ENCODE results near the gene GKN2.

GKN2 gene

DNA sequence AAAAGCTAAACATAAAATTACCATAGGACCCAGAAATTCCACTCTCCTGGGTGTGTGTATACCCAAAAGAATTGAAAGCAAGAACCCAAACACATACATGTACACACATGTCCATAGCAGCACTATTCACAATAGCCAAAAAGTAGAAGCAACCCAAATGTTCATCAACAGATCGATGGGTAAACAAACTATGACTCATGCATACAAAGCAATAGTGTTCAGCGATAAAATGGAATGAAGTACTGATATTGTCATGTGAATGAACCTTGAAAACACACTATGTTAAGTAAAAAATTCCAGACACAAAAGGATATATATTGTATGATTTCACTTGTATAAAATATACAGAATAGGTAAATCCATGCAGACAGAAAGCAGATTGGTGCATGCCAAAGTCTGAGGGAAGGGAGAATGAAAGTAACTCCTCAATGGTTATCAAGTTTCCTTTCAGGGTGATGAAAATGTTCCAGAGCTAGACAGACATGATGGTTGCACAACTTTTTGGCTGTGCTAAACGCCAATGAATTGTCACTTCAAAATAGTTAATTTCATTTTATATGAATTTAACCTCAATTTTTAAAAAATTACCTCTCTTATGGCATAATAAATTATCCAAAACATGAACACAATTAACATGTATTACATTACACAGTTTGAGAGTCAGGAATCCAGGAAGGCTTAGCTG, 35.5 kb downstream of the GKN2 start:
- Histone ChIP-seq H3K9me3 (ENCODE audit: control insufficient read depth, low read depth, low read length) (no peaks in the 10 kb centered on the region), H3K9ac (ENCODE audit: low read length) (no peak overlapping the region), H3K27ac (ENCODE audit: low read length) (no peak overlapping the region), H3K4me1 (ENCODE audit: control insufficient read depth, low read depth, low read length) (no peaks in the 10 kb centered on the region), H3K4me3 (ENCODE audit: low read length) (no peak overlapping the region), H3K27me3 (ENCODE audit: control insufficient read depth, insufficient read depth, low read length) (no peaks in the 10 kb centered on the region), H3K36me3 (ENCODE audit: control insufficient read depth, low read depth, low read length) (no peaks in the 10 kb centered on the region)

DNA sequence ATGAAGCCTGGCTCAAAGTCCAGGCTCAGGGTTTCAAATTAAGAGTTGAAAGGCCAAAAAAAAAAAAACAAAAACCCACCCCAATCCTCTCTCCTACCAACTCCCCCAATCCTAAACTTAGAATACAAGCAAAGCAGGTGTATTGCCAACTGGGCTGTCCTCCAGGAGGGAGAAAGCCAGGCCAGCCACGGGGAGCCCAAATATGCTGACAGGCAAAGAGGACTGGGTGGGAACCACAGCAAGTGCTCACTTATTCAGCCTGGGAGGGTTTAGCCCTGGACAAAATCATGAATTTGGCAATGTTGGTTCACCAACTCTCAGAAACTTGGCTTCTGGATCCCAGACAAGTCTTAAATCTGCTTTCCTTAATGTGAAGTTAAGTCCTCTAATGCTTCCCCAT, 36.5 kb downstream of the GKN2 start:
- Histone ChIP-seq H3K36me3 (ENCODE audit: control insufficient read depth, low read depth, low read length) (no peaks in the 10 kb centered on the region), H3K9me3 (ENCODE audit: control insufficient read depth, low read depth, low read length) (no peaks in the 10 kb centered on the region), H3K27me3 (ENCODE audit: control insufficient read depth, insufficient read depth, low read length) (no peaks in the 10 kb centered on the region), H3K4me1 (ENCODE audit: control insufficient read depth, low read depth, low read length) (peaks cover 6% of the 10 kb centered on the region), H3K9ac (ENCODE audit: low read length) (no peak overlapping the region), H3K27ac (ENCODE audit: low read length) (no peak overlapping the region), H3K4me3 (ENCODE audit: low read length) (no peak overlapping the region)

DNA sequence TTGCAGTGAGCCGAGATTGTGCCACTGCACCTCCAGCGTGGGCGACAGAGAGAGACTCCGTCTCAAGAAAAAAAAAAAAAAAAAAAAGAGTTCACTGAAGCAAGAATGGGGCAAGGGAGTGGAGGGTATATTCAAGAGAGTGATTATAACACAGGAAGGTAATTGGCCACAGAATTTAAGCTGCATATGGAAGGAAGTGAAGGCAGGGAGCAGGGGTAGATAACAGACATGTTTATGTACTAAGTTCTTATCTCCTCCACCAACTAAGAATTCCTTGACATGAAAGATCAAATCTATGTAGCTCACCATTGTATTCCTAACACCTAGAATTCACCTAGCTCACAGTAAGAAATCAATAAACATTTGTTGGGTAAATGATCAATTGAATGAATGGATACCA, 37.3 kb downstream of the GKN2 start:
- no peaks in the 10 kb centered on the region for H3K36me3 ChIP-seq (ENCODE audit: control insufficient read depth, low read depth, low read length)
- H3K27me3 ChIP-seq (ENCODE audit: control insufficient read depth, insufficient read depth, low read length) = no peaks in the 10 kb centered on the region
- no peak overlapping the region for H3K4me3 ChIP-seq (ENCODE audit: low read length)
- H3K4me1 ChIP-seq (ENCODE audit: control insufficient read depth, low read depth, low read length) = peaks cover 12% of the 10 kb centered on the region
- H3K9me3 ChIP-seq (ENCODE audit: control insufficient read depth, low read depth, low read length) = no peaks in the 10 kb centered on the region
- H3K27ac ChIP-seq (ENCODE audit: low read length) = no peak overlapping the region
- H3K9ac ChIP-seq (ENCODE audit: low read length) = no peak overlapping the region

DNA sequence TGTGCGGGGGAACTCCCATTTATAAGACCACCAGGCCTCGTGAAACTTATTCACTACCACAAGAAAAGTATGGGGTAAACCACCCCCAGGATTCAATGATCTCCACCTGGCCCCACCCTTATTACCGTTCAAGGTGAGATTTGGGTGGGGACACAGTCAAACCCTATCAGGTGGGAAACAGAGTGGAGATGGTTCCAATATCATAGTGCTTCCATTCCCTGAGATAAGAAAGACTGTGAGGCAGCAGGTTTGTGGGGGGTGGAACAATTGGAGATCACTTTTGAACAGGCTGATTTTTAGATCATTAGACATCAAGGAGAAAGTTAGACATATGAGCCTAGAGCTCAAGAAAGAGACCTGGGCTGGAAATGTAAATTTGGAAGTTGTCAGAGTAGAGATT, 39.3 kb downstream of the GKN2 start:
- no peaks in the 10 kb centered on the region for H3K9me3 ChIP-seq (ENCODE audit: control insufficient read depth, low read depth, low read length)
- no peak overlapping the region for H3K9ac ChIP-seq (ENCODE audit: low read length)
- no peak overlapping the region for H3K27ac ChIP-seq (ENCODE audit: low read length)
- H3K4me1 ChIP-seq (ENCODE audit: control insufficient read depth, low read depth, low read length) = peaks cover 14% of the 10 kb centered on the region
- no peaks in the 10 kb centered on the region for H3K27me3 ChIP-seq (ENCODE audit: control insufficient read depth, insufficient read depth, low read length)
- H3K4me3 ChIP-seq (ENCODE audit: low read length) = no peak overlapping the region
- H3K36me3 ChIP-seq (ENCODE audit: control insufficient read depth, low read depth, low read length) = no peaks in the 10 kb centered on the region

DNA sequence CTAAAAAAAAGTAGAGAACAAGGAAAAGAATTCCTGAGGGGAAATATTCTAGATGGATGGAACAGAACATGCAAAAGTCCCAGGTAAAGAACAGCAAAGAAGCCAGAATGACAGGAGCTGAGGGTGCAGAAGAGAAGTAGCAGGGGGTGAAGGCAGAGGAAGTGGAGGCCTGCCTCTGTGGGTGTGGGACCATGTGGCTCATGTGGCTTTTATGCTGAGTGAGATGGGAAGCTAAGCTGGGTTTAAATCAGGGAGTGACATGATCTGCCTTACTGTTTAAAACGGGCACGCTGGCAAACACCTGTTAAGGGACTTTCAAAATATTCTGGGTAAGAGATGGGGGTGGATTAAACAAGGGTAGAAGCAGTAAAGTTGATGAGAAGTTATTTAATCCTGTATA, 40.0 kb downstream of the GKN2 start:
- H3K27ac ChIP-seq (ENCODE audit: low read length) = no peak overlapping the region
- H3K27me3 ChIP-seq (ENCODE audit: control insufficient read depth, insufficient read depth, low read length) = no peaks in the 10 kb centered on the region
- H3K36me3 ChIP-seq (ENCODE audit: control insufficient read depth, low read depth, low read length) = no peaks in the 10 kb centered on the region
- H3K4me1 ChIP-seq (ENCODE audit: control insufficient read depth, low read depth, low read length) = peaks cover 14% of the 10 kb centered on the region
- H3K4me3 ChIP-seq (ENCODE audit: low read length) = no peak overlapping the region
- no peaks in the 10 kb centered on the region for H3K9me3 ChIP-seq (ENCODE audit: control insufficient read depth, low read depth, low read length)
- no peak overlapping the region for H3K9ac ChIP-seq (ENCODE audit: low read length)

DNA sequence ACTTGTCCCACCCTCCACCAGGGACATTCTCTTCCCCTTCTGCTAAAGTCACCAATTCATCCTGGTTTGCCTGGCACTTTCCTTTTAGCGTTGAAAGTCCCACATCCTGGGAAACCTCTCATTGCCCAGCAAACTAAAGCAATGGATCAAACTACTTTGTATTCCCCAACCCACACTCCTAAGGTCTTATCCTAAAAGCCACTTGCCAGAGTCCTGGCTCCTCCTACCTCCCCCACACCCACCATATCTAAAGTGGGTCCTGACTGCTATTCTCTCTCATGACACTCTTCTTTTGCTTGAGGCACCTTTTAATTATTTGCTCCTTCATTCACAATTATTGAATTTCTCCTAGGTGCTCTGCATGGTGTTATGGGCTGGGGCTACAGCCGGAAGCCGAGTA, 40.6 kb downstream of the GKN2 start:
- peaks cover 14% of the 10 kb centered on the region for H3K4me1 ChIP-seq (ENCODE audit: control insufficient read depth, low read depth, low read length)
- no peaks in the 10 kb centered on the region for H3K27me3 ChIP-seq (ENCODE audit: control insufficient read depth, insufficient read depth, low read length)
- no peak overlapping the region for H3K9ac ChIP-seq (ENCODE audit: low read length)
- no peaks in the 10 kb centered on the region for H3K36me3 ChIP-seq (ENCODE audit: control insufficient read depth, low read depth, low read length)
- H3K9me3 ChIP-seq (ENCODE audit: control insufficient read depth, low read depth, low read length) = no peaks in the 10 kb centered on the region
- H3K27ac ChIP-seq (ENCODE audit: low read length) = no peak overlapping the region
- no peak overlapping the region for H3K4me3 ChIP-seq (ENCODE audit: low read length)

DNA sequence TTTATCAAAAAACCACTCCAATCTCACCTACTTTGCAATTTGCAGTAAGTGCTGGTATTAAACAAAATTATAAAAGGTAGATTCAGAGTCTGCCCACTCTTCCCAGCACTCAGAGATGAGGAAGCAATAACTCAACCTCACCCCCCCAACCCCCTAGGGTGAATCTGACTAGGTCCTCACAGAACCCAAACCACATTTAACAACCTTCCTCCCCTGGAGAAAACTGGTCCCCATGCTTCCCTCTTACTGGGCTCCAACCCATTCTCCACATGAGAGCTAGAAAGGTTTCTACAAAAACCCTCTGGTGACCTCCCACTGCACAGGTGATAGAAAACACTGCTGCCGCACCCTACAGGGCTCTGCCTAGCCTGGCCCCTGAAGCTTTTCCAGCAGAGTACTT, 41.0 kb downstream of the GKN2 start:
- Histone ChIP-seq H3K4me1 (ENCODE audit: control insufficient read depth, low read depth, low read length) (peaks cover 14% of the 10 kb centered on the region), H3K36me3 (ENCODE audit: control insufficient read depth, low read depth, low read length) (no peaks in the 10 kb centered on the region), H3K9me3 (ENCODE audit: control insufficient read depth, low read depth, low read length) (no peaks in the 10 kb centered on the region), H3K9ac (ENCODE audit: low read length) (no peak overlapping the region), H3K4me3 (ENCODE audit: low read length) (no peak overlapping the region), H3K27me3 (ENCODE audit: control insufficient read depth, insufficient read depth, low read length) (no peaks in the 10 kb centered on the region), H3K27ac (ENCODE audit: low read length) (no peak overlapping the region)

DNA sequence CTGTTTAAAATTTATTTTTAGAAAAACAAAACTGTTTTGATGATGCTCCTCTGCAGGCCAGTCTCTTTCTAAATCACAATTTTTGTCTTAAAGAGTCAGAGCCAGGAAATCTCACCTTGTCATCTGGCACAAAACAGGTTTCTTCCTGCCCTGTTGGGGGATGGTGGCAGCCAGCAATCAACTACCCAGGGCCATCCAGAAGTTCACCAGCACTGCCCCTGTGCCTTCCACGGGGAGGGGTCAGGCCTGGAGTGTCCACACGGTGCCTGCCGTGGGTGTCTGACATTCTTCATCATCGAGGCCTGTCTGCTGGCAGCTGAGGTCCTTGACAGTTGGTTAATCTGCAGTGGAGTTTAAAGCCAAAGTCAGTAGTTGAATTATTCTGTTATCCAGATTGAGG, 41.4 kb downstream of the GKN2 start:
- Histone ChIP-seq H3K4me3 (ENCODE audit: low read length) (no peak overlapping the region), H3K27me3 (ENCODE audit: control insufficient read depth, insufficient read depth, low read length) (no peaks in the 10 kb centered on the region), H3K9ac (ENCODE audit: low read length) (no peak overlapping the region), H3K27ac (ENCODE audit: low read length) (no peak overlapping the region), H3K4me1 (ENCODE audit: control insufficient read depth, low read depth, low read length) (peaks cover 14% of the 10 kb centered on the region), H3K9me3 (ENCODE audit: control insufficient read depth, low read depth, low read length) (no peaks in the 10 kb centered on the region), H3K36me3 (ENCODE audit: control insufficient read depth, low read depth, low read length) (no peaks in the 10 kb centered on the region)

DNA sequence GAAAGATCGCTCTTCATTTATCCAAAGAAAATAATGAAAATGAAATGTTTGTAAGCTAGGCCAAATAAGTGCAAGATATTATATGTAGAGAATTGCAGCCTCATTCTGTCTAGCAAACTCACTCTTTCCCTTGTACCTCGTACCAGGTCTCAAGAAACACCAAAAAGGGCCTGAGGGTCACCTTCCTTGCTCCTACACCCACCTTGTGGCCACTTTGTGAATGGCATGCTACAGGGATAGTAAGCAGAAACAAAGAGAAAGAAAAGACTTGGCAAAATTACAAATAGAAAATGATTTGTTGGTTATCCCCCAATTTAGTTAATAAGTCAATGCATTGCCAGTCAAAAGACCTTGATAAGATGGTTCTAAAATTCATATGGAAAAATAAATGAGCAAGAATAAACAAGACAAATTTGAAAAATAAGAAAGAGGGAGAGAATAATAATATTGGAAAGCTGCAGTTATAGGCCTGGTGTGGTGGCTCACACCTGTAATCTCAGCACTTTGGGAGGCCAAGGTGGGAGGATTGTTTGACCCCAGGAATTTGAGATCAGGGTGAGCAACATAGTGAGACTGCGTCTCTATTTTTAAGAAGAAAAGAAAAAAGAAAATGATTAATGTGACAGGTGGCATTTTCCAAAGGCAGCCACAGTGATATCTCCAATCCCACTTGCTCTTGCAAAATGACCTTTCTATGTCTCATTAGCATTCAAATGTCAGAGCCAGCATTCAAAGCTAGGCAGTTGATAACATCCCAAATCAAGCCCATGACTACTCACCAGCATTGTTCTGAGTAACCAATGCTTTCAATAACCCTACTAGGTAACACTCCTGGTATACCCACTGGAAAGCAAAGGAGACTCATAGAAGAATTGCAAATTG, 42.7 kb downstream of the GKN2 start:
- H3K27ac ChIP-seq (ENCODE audit: low read length) = no peak overlapping the region
- H3K27me3 ChIP-seq (ENCODE audit: control insufficient read depth, insufficient read depth, low read length) = no peaks in the 10 kb centered on the region
- H3K9me3 ChIP-seq (ENCODE audit: control insufficient read depth, low read depth, low read length) = no peaks in the 10 kb centered on the region
- H3K4me1 ChIP-seq (ENCODE audit: control insufficient read depth, low read depth, low read length) = peaks cover 14% of the 10 kb centered on the region
- H3K4me3 ChIP-seq (ENCODE audit: low read length) = no peak overlapping the region
- H3K9ac ChIP-seq (ENCODE audit: low read length) = no peak overlapping the region
- H3K36me3 ChIP-seq (ENCODE audit: control insufficient read depth, low read depth, low read length) = no peaks in the 10 kb centered on the region

DNA sequence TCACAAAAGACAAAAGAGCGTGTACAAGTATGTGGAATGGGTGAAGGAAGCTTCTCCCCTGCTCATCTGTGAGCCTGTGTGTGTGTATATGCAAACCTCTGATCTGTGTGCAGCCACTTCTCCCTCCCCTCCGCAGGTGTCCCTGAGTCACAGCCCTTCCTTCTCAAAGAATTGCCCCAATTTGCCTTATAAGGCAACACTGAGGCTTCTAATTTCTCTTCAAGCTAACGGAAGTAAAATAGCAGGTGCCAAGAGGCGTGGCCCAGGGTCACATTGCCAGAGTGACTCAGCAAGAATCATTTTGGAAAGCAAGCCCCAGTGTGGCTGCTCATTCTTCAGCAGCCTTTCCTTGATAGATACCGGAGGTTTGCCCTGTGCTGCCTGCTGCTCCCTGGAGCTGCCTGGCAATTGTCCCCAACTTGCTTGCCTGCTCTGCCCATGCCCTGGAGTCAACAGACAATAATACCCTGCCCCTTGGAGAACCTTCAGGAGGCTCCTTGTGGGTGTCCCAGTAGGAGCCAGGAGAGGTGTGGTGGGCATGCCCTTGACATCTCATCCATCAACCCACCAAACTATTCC, 44.2 kb downstream of the GKN2 start:
- H3K4me3 ChIP-seq (ENCODE audit: low read length) = no peak overlapping the region
- peak overlapping the region; percentile 6 for H3K27ac ChIP-seq (ENCODE audit: low read length)
- peaks cover 14% of the 10 kb centered on the region for H3K4me1 ChIP-seq (ENCODE audit: control insufficient read depth, low read depth, low read length)

DNA sequence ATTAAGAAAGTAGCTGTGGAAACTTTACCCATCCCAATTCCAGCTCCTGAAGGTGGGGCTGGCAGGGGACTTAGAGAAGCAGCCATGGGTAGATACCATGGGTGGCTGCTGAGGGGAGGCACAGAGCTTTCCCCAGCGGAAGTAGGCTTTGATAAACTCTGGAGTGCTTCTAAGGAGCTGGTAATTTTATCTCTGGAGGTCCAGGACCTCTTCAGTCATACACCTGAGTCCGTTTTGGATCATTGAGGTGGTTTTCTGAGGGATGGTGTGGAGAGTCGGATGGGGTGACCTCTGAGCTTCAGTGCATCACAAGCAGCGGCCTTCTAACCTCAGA, 44.8 kb downstream of the GKN2 start:
- no peak overlapping the region for H3K9ac ChIP-seq (ENCODE audit: low read length)
- H3K4me3 ChIP-seq (ENCODE audit: low read length) = no peak overlapping the region
- H3K9me3 ChIP-seq (ENCODE audit: control insufficient read depth, low read depth, low read length) = no peaks in the 10 kb centered on the region
- no peaks in the 10 kb centered on the region for H3K27me3 ChIP-seq (ENCODE audit: control insufficient read depth, insufficient read depth, low read length)
- H3K27ac ChIP-seq (ENCODE audit: low read length) = peak overlapping the region; percentile 6
- peaks cover 14% of the 10 kb centered on the region for H3K4me1 ChIP-seq (ENCODE audit: control insufficient read depth, low read depth, low read length)
- no peaks in the 10 kb centered on the region for H3K36me3 ChIP-seq (ENCODE audit: control insufficient read depth, low read depth, low read length)

More for the DNA sequence above, 44.2 kb downstream of the GKN2 start:
- Histone ChIP-seq H3K36me3 (ENCODE audit: control insufficient read depth, low read depth, low read length) (no peaks in the 10 kb centered on the region), H3K27me3 (ENCODE audit: control insufficient read depth, insufficient read depth, low read length) (no peaks in the 10 kb centered on the region), H3K9me3 (ENCODE audit: control insufficient read depth, low read depth, low read length) (no peaks in the 10 kb centered on the region), H3K9ac (ENCODE audit: low read length) (no peak overlapping the region)

Data from iPS-18a (cell line).